ENCODE data around the gene UAP1L1.

DNA sequence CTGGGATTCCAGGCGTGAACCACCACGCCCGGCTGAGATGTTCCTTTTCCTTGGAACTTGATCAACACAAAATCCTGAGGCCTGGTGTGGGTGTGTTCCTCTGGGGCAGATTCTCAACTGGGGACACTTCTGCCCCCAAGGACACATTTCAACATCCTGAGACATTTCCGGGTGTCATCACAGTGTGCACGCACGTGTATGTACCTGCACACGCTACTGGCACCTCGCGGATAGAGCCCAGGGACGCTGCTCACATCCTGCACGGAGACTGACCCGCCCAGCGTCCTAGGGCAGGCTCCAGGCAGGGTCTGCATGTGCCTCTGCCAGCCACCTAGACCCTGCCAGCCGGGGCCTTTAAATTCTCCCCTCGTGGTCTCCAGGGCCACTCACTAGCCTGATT, 14.9 kb upstream of the UAP1L1 start:
- no peak for TF ChIP-seq CBX2 (IDR thresholded peaks at IDR 0.05; ENCODE audit: borderline replicate concordance, low read depth)
- TF ChIP-seq, protein P1, sequence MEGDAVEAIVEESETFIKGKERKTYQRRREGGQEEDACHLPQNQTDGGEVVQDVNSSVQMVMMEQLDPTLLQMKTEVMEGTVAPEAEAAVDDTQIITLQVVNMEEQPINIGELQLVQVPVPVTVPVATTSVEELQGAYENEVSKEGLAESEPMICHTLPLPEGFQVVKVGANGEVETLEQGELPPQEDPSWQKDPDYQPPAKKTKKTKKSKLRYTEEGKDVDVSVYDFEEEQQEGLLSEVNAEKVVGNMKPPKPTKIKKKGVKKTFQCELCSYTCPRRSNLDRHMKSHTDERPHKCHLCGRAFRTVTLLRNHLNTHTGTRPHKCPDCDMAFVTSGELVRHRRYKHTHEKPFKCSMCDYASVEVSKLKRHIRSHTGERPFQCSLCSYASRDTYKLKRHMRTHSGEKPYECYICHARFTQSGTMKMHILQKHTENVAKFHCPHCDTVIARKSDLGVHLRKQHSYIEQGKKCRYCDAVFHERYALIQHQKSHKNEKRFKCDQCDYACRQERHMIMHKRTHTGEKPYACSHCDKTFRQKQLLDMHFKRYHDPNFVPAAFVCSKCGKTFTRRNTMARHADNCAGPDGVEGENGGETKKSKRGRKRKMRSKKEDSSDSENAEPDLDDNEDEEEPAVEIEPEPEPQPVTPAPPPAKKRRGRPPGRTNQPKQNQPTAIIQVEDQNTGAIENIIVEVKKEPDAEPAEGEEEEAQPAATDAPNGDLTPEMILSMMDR (IDR thresholded peaks at IDR 0.05), result no peak
- TF ChIP-seq, protein P2, sequence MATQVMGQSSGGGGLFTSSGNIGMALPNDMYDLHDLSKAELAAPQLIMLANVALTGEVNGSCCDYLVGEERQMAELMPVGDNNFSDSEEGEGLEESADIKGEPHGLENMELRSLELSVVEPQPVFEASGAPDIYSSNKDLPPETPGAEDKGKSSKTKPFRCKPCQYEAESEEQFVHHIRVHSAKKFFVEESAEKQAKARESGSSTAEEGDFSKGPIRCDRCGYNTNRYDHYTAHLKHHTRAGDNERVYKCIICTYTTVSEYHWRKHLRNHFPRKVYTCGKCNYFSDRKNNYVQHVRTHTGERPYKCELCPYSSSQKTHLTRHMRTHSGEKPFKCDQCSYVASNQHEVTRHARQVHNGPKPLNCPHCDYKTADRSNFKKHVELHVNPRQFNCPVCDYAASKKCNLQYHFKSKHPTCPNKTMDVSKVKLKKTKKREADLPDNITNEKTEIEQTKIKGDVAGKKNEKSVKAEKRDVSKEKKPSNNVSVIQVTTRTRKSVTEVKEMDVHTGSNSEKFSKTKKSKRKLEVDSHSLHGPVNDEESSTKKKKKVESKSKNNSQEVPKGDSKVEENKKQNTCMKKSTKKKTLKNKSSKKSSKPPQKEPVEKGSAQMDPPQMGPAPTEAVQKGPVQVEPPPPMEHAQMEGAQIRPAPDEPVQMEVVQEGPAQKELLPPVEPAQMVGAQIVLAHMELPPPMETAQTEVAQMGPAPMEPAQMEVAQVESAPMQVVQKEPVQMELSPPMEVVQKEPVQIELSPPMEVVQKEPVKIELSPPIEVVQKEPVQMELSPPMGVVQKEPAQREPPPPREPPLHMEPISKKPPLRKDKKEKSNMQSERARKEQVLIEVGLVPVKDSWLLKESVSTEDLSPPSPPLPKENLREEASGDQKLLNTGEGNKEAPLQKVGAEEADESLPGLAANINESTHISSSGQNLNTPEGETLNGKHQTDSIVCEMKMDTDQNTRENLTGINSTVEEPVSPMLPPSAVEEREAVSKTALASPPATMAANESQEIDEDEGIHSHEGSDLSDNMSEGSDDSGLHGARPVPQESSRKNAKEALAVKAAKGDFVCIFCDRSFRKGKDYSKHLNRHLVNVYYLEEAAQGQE (IDR thresholded peaks at IDR 0.05), result no peak
- TF ChIP-seq, protein P3, sequence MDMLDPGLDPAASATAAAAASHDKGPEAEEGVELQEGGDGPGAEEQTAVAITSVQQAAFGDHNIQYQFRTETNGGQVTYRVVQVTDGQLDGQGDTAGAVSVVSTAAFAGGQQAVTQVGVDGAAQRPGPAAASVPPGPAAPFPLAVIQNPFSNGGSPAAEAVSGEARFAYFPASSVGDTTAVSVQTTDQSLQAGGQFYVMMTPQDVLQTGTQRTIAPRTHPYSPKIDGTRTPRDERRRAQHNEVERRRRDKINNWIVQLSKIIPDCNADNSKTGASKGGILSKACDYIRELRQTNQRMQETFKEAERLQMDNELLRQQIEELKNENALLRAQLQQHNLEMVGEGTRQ (IDR thresholded peaks at IDR 0.05), result no peak
- TF ChIP-seq POLR2A (IDR thresholded peaks at IDR 0.05; ENCODE audit: low read length), result no peak
- TF ChIP-seq, protein P4, sequence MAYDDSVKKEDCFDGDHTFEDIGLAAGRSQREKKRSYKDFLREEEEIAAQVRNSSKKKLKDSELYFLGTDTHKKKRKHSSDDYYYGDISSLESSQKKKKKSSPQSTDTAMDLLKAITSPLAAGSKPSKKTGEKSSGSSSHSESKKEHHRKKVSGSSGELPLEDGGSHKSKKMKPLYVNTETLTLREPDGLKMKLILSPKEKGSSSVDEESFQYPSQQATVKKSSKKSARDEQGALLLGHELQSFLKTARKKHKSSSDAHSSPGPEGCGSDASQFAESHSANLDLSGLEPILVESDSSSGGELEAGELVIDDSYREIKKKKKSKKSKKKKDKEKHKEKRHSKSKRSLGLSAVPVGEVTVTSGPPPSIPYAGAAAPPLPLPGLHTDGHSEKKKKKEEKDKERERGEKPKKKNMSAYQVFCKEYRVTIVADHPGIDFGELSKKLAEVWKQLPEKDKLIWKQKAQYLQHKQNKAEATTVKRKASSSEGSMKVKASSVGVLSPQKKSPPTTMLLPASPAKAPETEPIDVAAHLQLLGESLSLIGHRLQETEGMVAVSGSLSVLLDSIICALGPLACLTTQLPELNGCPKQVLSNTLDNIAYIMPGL (CRISPR knock-in tag; IDR thresholded peaks at IDR 0.05; ENCODE audit: borderline replicate concordance), result no peak

Measured in A549 (cell line).